ENCODE data around the gene CCDC85C. TPM values are rescaled to one million over a fixed set of nuclear protein-coding genes. Genes with fewer than 3 reads are reported as not detected.

The CCDC85C gene
- total RNA-seq, 1 donor from 2014 or later: 9.7 TPM

DNA sequence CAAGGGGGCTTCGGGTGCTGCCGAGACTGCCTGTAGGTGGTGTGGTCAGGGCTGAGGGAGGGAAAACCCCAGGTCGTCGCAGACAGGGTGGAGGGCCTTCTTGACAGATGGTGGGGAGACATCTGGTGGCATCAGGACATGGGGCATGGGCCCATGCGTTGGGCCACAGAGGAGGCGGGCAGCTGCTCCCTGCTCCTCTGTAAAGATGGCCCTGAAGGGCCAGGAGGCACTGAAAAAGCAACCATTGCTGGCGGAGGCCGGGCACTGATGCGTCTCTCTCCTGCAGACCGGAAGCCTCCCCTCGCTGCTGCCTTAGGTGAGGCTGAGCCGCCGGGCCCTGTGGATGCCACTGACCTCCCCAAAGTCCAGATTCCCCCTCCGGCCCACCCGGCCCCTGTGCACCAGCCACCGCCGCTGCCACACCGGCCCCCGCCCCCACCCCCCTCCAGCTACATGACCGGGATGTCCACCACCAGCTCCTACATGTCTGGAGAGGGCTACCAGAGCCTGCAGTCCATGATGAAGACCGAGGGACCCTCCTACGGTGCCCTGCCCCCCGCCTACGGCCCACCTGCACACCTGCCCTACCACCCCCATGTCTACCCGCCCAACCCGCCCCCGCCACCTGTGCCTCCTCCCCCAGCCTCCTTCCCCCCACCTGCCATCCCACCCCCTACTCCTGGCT, 94.0 kb downstream of the CCDC85C start:
- no peak for DNase-seq

DNA sequence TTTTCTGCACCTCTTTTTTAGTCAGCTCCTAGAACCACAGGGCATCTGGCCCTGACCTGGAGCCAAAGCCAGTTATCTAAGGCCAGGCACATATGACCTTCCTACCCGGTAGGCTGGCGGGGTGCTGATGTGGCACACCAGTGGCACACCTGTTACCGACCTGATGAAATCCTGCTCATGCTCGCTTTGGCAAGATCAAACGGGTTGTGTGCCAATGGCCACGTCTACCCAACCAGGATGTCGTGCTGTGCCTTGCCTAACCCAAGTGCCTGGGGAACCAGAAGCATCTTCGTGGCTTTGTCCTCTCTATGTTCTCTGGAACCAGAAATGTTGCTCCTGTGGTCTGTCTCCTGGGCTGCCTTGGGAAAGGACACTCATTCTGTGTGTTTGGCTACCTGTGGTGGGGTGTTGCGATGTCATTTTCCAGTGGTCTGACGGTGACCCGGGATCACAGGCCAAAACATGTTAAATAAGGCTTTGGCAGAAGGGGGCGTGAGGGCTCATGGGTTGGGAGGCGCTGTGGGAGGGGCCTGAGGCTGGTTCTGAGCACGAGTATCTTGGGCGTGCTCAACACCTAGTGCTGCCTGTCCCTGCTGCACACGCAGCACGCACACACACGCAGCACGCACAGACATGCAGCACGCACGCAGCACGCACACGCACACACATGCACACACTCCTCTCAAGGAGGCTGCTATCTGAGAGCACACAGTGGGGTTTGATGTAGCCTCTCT, 94.9 kb downstream of the CCDC85C start:
- DNase-seq: no peak

DNA sequence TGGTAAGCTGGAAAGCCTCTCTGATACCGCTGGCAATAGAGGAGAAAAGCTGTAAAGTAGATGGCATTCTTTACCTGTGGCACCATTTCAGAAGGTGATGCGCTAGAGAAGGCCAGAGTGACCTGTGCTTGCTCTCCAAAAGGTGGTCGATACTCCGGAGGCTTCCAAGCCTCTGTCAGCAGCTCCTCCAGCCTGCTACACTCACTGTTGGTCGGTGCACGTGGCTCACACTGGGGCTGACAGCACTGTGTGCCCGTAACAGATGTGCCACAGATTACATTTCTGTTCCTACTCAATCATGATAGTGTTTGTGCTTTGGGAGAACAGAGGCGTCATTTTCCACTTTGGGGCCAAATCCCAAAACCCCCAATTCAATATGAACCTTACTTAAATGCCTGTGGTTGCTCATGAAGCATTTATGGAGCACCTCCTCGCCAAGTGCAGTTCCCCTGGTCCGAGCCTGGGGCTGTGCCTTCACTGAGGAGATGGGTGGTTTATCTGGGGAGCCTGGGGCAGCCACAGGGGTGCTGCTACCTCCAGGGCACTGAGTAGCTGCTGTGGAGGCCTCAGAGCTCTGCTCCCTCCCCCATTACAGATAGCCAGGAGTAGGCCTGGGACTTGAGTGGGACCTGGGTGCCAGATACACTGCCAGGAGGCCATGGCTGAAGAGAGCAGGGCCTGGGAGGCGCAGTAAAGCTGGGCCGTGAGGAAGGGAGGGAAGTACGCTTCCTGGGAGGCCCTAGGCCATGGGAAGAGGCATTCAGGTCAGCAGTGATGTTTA, 96.0 kb downstream of the CCDC85C start:
- DNase-seq: no peak

DNA sequence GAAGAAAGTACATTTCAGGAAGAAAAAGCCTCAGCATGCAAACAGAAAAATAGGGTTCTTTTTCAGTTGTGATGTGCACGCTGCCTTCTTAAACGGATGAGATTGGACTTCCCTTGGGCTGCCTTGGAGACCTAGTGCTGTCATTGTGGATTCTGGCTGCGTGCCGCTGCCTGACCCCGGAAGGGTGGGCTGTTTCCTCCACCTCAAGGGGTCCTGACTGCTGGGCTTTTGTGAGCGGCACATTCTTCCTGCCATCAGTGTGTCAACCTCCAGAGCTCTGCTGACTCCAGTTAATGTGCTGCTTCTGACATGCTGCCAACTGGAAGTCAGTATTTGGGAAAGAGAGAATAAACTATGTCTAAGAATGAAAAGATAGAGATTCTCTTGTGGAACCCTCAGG, 97.7 kb downstream of the CCDC85C start:
- DNase-seq: no peak

DNA sequence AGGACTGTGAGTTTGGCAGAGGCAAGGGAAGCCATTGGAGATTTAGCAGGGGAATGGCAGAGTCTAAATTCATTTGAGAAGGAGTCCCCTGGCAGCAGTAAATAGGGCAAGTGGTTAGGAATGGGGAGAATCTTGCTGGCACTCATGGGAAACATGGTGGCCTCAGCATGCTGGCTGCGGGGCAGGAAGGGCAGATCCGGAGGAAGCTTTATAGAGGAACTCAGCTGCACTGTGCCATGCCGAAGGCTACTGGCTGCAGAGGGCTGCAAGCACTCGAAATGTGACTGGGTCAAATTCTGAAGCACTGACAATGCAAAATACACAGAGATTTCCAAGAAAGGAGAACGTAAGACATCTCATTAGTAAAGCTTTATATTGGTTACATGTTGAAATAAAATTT, 98.9 kb downstream of the CCDC85C start:
- DNase-seq: no peak

DNA sequence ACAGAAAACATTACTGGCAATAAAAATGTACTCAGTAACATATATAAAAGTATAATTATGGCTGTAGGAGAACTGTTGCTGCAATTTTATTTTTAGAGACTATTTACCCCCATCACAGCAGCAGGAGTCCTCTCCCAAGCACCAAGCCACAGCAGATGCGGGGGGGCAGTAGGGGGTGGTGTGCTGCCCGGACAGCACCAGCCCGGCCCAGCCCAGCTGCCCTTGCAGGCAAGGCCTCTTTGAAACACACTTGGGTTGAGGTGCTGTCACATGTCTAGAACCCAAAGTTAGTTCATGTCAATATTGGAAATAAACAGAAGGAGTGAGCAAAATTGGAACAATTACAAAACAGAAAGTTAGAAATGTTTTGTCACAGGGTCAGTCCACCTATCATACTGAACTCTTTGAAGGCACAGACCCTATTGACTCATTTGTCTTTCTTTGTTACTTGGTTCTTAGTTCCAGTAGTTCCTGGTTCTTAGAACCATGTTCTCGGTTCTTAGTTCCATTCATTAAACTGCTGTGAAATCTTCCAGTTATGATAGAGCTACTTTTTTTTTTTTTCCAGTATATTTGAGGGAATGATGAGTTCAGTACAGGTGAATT, 100.1 kb downstream of the CCDC85C start:
- DNase-seq: no peak

DNA sequence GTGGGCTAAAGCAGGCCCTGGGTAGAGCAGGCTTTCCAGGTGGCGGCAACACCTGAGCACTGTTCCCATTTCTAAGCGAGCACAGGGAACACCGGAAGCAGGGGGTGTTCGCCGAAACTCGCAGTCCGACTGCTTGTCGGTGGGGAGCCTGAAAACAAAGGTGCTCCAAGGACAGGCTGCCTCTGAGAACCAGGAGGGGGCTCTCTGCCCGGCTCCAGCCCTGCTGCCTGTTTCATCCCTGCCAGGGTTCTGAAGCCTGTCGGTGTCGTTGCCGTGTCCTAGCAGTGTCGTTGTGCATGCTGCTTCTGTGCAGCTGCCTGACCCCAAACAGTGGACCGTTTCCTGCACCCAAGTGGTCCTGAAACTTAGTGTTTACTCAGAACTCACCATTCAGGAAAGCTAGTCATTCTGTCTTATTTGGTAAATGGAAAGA, 101.0 kb downstream of the CCDC85C start:
- DNase-seq: no peak

DNA sequence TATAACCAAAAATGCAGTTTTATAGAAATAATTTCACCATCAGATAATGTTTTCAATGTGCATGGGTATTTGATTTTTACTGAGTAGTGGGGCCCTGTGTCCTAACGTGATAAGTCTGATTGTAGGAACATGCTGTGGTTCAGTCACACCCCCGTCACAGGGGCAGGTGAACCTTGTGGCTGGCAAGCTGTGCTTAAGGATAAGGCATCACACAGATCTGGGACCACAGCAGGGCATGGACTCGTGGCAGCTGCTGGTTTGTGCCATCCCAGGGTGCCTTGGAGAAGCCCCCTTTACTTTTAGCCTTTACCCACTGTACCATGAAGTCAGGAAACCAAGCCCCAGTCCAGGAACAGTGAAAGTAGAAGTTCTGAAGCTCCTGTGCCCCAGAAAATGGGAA, 106.1 kb downstream of the CCDC85C start:
- no peak for DNase-seq

DNA sequence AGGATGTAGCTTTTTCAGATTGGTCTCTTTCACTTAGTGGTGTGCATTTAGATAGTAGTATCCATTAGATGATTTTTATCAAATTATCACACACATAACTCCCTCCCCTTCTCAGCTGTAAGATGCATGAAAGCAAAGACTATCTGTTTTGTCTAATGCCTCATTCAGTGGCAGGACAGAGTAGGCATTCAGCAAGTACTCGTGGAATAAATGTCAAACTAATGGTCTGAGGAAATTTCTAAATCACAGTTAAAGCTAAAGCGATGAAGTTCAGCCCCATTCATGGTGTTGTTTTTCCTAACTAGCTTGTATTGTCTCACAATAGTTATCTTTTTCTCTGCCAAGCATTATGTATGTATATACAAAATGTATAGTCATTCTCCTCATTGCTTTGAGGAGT, 106.7 kb downstream of the CCDC85C start:
- DNase-seq: no peak

DNA sequence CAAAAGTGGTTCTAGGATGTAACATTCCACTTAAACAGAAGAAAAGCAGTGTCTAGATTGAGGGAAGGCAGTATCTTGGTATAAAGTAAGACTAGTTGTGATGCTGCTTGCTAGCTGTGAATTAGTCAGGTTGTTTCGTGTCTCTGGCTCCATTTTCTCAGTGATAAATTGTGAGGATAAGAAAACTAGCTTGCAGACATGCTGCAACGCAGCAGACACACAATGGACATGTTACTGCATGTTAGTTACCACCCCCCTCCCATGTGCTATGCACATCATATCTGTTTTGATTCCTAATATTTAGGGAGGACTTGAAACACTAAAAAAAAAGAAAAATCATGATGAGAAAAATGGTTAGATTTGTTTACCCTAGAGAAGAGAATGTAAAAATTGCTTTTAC, 119.9 kb downstream of the CCDC85C start:
- DNase-seq: no peak

DNA sequence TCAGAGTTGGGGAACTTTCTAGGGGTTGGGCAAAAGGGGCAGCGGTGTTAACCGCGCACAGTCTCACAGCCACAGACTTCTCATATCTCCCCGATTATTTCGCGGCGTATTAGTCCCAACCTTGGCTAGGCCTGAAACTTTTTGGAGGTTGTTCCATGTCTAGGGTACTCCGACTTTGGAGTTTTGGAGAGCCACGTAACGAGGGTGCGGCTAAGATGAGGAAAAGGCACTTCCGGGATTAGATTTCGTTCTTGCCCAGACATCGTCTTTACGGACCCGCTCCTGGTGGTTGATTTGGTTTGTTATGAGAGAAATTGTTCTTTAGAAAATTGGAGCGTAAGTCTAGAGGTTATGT, 122.3 kb downstream of the CCDC85C start:
- DNase-seq: no peak

DNA sequence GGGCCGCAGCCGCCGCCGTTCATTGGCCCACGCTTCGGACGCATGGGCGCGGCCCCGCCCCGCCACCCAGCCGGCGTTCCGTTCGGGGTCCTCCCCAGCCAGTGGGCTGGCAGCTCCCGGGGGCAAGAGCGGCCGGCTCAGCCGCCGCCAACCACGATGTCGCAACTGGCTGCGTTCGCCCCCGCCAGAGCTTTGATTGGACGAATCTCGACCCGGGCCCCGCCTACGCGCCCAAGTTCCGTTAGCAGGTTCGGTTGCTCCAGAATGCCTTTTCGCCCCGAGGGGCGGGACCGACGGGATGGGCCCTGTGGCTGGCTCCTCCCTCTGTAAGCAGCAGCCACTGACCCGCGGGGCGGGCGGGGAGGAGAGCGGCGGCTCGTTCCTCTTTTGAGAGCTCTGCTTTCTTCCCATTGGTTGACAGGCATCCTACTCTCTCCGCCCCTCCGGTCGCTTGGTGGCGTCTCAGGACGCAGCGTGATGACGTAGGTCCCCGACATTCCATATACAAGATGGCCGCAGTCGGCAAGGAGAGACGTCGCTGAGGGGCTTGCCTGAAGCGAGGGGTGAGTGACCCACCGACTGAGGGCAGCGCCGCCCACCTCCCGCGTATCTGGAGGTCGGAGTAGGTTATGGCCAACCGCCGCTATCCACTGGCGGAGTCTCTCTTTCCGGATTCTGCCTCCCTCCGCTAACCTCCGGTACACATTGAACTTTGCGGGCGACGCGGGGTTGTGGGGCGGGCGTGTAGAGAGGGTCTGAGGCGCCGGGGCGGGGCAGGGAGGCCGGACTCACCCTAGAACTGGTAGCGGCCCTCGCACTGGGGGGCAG, 122.9 kb downstream of the CCDC85C start, which contains the start of gene CCNK:
Gene CCNK (plus strand): TSS at position 493 of the 828 bp plus-strand sequence. CDS start 11,269 bp downstream, outside the sequence.
- DNase-seq: peak; percentile 100

DNA sequence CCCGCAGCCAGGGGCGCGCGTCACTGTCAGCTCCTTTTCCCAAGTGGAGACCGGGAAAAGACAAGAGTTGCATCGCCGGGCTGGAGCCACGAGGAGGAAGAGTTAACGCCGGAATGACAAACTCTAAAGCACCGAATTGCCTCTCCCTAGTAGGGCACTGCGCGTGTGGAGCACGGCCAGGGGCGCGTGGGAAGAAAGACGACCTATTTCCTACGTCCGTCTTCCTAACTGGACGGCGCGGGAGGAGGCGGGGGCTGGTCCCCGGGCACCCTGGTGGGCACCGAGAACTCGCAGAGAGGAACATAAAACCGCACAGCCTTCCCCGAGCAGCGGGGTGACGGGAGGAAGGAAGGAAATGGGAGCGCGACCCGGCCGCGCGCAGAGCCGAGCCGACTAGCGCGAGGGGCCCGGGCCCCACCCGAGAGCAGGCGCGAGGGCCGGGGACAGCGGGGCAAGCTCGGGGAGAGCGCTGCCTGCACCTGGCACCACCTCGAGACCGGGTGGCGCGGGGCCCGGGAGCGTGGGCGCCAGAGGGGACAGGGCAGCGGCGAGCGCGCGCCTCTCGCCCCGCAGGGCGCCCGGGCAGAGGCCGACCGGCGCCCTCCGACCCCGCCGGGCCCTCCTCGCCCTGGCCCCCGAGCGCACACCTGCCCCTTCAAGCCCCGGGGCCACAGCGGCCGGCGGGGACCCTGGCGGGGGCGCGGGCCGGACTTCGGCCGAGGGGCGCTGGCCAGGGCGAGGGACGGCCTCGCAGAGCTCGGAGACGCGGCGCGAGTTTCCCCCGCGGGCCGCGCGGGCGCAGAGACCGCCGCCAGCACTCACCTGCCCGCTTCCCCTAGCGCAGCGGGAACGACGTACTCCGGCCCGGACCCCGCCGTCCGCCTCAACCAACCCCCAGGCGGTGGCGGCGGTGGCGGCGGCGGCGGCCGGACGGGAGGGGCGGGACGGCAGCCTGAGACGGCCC, 123.8 kb downstream of the CCDC85C start, which contains the start of gene SETD3:
Gene SETD3 (minus strand): TSS at position 954 of the 964 bp plus-strand sequence. CDS start 15,054 bp downstream, outside the sequence.
- DNase-seq: no peak

DNA sequence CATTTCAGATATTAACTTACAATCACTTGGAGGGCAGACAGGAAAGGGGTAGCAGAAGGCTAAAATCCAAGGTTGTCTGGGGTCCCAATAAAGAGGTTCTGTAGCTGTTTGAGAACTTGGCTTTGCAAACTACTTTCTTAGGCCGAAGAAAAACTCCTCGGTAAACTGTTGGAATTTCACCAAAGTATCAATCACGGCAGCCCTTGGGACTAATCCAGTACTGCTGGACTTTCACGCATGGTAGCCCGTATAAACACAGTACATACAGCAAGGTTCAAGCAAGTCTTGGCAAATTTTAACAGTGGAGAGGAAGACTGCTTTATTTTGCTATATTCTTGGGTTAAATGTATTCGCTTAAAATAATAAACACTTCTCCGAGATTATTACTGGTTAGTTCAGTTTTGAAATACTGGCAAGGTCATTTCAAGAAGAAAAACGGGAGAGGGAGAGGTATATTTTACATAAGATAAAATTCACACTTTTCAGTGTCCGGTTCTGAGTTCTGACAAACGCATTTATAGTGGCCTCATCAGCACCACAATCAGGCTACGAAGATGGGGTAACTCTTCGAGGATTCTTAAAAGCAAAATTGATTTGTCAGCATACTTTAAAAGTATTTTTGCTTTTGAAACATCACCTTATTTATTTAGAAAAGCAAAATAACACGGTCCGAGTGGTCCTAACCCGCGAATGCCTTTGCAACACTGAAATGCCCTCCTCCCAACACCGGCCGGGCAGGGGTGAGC, 124.7 kb downstream of the CCDC85C start:
- DNase-seq: no peak

DNA sequence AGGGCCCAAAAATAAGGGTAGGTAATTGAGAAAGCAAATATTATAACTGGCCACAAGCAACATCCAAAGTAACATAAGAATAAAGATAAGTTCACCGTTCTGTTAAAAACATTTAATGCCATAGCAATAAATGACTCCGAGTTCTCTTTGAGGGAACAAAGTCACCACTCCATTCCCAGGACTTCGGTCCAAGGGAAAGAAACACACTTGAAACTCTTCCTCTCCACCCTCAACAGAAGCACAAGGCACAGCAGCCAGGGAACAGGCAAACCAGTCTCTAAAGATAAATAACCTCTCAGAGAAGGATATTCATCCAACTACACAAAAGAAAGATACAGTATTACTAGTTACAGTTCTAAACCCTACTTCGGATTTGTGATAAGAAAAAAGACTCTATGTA, 125.9 kb downstream of the CCDC85C start:
- DNase-seq: no peak

DNA sequence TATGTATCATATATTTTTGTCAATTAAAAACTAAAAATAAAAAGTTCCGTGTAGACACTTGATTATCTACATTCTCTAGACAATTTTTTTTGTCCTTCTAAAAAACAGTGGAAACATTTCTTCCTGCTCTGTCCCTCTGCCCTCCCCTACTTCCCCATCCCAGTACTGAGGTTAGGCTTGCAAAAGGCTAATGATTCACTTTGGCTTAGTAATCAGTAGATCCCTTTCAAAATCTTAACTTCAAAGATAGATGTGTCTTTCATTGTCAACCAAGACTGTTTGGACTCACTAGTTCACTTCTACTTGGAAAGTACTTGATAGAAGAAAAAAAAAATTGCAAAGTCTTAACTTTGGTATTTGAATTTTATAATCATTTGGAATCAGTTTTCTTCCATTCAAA, 127.1 kb downstream of the CCDC85C start:
- no peak for DNase-seq

DNA sequence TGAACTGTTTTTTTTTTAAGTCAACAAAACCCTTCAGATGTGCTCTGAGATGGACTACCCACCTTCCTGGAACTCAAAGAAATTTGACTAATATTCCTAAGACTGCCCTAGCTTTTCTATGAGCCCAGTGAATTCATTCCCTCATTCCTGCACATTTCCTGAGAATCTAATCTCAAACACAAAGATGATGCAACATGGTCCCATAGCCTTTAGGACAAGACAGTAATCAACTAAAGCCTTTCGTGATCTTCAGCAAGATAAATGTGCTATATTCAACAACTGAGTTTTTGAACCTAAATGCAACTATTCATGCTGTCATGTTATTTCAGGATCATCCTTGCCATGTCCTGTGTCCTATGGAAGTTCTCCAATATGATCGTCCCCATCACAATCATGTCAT, 128.3 kb downstream of the CCDC85C start:
- DNase-seq: no peak

DNA sequence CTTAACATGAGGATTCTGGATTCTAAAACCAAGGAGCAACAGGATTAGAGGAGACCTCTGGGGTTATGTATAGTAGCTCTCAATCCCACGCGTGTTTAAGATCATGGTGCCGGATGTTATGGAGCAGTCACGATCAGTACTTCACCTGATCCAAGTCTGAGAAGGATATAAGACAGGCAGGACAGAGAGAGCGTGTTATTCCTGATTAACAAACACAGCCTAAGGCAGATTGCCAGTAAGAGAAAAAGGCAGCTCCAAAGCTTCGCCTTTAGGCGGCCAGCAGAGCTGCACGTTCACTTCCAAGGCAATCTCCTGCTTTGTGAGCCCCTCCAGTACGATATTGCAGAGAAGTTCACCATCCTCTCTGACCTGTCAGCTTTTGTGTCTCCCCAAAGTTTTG, 128.8 kb downstream of the CCDC85C start:
- DNase-seq: no peak

DNA sequence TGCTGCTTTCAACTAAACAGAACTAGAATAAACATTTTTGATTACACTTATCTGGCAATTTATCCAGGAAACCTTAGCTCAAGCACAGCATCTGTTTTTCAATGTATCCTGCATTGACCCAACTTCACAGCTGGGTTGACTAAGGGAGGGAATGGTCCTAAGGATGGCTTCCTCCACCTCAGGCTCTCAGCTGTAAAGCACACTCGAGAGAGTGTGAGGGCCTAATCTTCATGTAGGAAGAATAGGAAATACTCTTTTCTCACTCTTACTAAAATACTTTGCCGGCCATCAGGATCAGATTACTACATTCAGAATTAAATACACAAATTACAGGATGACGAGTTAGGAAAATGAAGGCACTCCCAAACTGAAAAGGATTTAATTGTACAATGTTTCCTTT, 130.5 kb downstream of the CCDC85C start:
- no peak for DNase-seq

DNA sequence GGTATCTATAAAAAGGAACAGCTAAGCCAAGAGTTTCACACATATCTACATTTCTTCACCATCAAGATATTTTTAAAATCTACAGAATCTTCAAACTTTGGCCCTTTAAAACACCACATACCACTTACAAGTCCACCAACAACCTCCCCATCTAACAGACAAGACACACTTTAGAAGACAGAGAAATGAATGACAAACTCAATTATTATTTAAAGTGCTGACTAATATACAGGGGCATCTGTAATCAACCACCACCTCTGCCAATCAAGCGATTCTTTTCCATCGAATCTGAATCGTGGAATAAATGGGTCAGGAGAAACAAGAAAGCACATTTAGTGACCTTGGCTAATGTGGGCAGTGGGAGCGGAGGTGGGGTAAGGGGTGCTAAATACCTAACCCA, 131.1 kb downstream of the CCDC85C start:
- DNase-seq: no peak
